ENCODE results near the gene GCLC.

Gene GCLC

GRCh38 chr6:53461696-53462095, 83.2 kb downstream of the GCLC start:
- no peak for DNase-seq (ENCODE audit: extremely low read depth, low read depth)
- TF ChIP-seq CTCF (IDR thresholded peaks at IDR 0.05; ENCODE audit: low read depth, low read length, missing control alignments), result no peak
- no peak overlapping the region for H3K4me3 ChIP-seq (replicated peaks; ENCODE audit: low read depth, low read length)

- no peak overlapping the region for H3K4me3 ChIP-seq (replicated peaks; ENCODE audit: low read depth, low read length)
- no peak for DNase-seq (ENCODE audit: extremely low read depth, low read depth)
- no peak for TF ChIP-seq CTCF (IDR thresholded peaks at IDR 0.05; ENCODE audit: low read depth, low read length, missing control alignments)
Observed at GRCh38 chr6:53461041-53461656, 83.8 kb downstream of the GCLC start.

GRCh38 chr6:53458105-53458866, 86.6 kb downstream of the GCLC start:
- no peak for TF ChIP-seq CTCF (IDR thresholded peaks at IDR 0.05; ENCODE audit: low read depth, low read length, missing control alignments)
- no peak overlapping the region for H3K4me3 ChIP-seq (replicated peaks; ENCODE audit: low read depth, low read length)
- no peak for DNase-seq (ENCODE audit: extremely low read depth, low read depth)

- TF ChIP-seq CTCF (IDR thresholded peaks at IDR 0.05; ENCODE audit: low read depth, low read length, missing control alignments), result no peak
- DNase-seq (ENCODE audit: extremely low read depth, low read depth), result no peak
- no peak overlapping the region for H3K4me3 ChIP-seq (replicated peaks; ENCODE audit: low read depth, low read length)
Observed at GRCh38 chr6:53456809-53457208, 88.1 kb downstream of the GCLC start.

DNA sequence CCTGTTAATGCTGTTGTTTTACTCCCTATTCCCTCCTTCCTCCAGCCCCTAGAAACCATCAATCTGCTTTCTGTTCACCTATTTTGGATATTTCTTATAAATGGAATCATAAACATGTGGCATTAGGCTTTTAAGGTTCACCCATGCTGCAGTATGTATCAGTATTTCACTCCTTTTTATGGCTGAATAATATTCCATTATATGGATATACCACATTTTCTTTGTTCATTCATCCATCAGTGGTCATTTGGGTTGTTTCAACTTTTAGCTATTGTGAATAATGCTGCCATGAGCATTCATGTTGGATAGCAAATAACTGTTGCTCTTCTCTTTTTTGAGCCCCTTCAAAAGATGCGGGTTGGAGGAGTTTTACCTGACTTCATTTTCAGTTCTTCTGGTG, 89.2 kb downstream of the GCLC start:
- TF ChIP-seq CTCF (IDR thresholded peaks at IDR 0.05; ENCODE audit: low read depth, low read length, missing control alignments), result no peak
- DNase-seq (ENCODE audit: extremely low read depth, low read depth), result no peak
- no peak overlapping the region for H3K4me3 ChIP-seq (replicated peaks; ENCODE audit: low read depth, low read length)

DNA sequence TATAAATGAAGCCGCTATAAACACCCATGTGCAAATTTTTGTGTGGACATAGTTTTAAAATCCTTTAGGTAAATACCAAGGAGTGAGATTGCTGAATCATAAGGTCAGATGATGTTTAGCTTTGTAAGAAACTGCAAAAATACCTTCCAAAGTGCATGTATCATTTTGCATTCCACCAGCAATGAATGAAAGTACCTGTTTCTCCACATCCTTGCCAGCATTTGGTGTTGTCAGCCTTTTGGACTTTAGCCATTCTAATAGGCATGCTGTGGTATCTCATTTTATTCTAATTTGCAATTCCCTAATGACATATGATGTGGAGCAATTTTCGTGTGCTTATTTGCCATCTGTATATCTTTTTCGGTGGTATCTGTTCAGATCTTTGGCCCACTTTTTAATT, 93.7 kb downstream of the GCLC start:
- no peak overlapping the region for H3K4me3 ChIP-seq (replicated peaks; ENCODE audit: low read depth, low read length)

More for the DNA sequence above, 93.7 kb downstream of the GCLC start:
- no peak for TF ChIP-seq CTCF (IDR thresholded peaks at IDR 0.05; ENCODE audit: low read depth, low read length, missing control alignments)
- DNase-seq (ENCODE audit: extremely low read depth, low read depth), result no peak

All from HFF-Myc (cell line).